ENCODE data around the gene MFF.

The MFF gene

GRCh38 chr2:227366769-227367426 is 41.8 kb downstream of the MFF start:
- Histone ChIP-seq H3K4me1 (ENCODE audit: control insufficient read depth, insufficient read depth, low read length) (no peaks in the 10 kb centered on the region), H3K36me3 (ENCODE audit: control insufficient read depth in 2 of 2, insufficient read depth in 1 of 2, low read length in 2 of 2) (no peaks in the 10 kb centered on the region), H3K9me3 (ENCODE audit: control insufficient read depth, insufficient read depth, low read depth, low read length) (no peaks in the 10 kb centered on the region), H3K4me3 (ENCODE audit: low read depth, low read length) (no peak overlapping the region), H3K27ac (ENCODE audit: extremely low read depth, low read depth, low read length) (no peak overlapping the region)
- ChIA-PET POLR2A (no interaction called here), CTCF (interaction anchor here (0.6 kb wide), 1 partner anchor 11 kb away, joined by 3 read pairs; no protein-coding TSS in a partner anchor)
- TF ChIP-seq ZNF174 (tag by site-specific recombination; IDR thresholded peaks at IDR 0.05) = no peak
- TF ChIP-seq ZNF560 (tag by site-specific recombination; IDR thresholded peaks at IDR 0.05; ENCODE audit: borderline replicate concordance) = no peak
- no peak for TF ChIP-seq MEIS1 (CRISPR knock-in tag; IDR thresholded peaks at IDR 0.05; ENCODE audit: borderline replicate concordance)
- TF ChIP-seq ZNF561 (tag by site-specific recombination; IDR thresholded peaks at IDR 0.05; ENCODE audit: borderline replicate concordance) = no peak
- TF ChIP-seq ZNF513 (tag by site-specific recombination; IDR thresholded peaks at IDR 0.05) = no peak
- TF ChIP-seq ZNF544 (tag by site-specific recombination; IDR thresholded peaks at IDR 0.05) = no peak
- no peak for TF ChIP-seq ZBTB44 (tag by site-specific recombination; IDR thresholded peaks at IDR 0.05)
- no peak for TF ChIP-seq ZNF473 (tag by site-specific recombination; IDR thresholded peaks at IDR 0.05)
- TF ChIP-seq ZBTB8A (tag by site-specific recombination; IDR thresholded peaks at IDR 0.05) = no peak
- TF ChIP-seq ZNF785 (tag by site-specific recombination; IDR thresholded peaks at IDR 0.05) = no peak
- TF ChIP-seq ZNF114 (tag by site-specific recombination; IDR thresholded peaks at IDR 0.05) = no peak
- no peak for TF ChIP-seq ZBTB49 (tag by site-specific recombination; IDR thresholded peaks at IDR 0.05; ENCODE audit: low read depth)
- TF ChIP-seq GLIS2 (tag by site-specific recombination; IDR thresholded peaks at IDR 0.05) = no peak
- TF ChIP-seq TCF7L2 (IDR thresholded peaks at IDR 0.05; ENCODE audit: borderline replicate concordance, low read depth, low read length) = no peak
- no peak for TF ChIP-seq ZBTB21 (tag by site-specific recombination; IDR thresholded peaks at IDR 0.05)
- TF ChIP-seq ZNF514 (tag by site-specific recombination; IDR thresholded peaks at IDR 0.05) = no peak
- TF ChIP-seq TSHZ1 (tag by site-specific recombination; IDR thresholded peaks at IDR 0.05; ENCODE audit: borderline replicate concordance) = no peak

All from HEK293 (cell line).